ENCODE data around the gene CCNE1. TPM values are rescaled to one million over a fixed set of nuclear protein-coding genes. Genes with fewer than 3 reads are reported as not detected.

CCNE1 gene
- total RNA-seq, 2 donors from 2014 or later = not detected

DNA sequence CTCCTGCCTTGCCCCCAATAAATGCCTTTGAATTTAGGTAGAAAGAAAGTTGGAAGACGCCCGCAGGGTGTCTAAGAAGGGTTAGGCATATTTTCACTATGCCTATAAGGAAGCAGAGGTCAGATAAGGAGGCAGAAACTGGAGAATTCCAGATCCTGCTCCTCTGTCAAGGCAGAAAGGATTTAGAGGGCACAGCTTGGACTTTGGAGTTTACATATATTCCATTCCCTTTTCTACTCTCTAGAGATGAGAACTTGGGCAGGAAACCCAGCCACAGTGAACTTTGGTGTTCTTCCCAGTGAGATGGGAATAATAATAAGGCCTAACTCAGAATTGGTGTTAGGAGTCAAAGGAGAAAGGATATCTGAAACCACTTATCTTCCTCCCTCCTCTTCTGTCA lies 37.4 kb downstream of the CCNE1 start:
- no peaks in the 10 kb centered on the region for H3K27me3 ChIP-seq
- H3K36me3 ChIP-seq (replicated peaks in 1 of 2; ENCODE audit: insufficient read depth in 1 of 2, low read depth in 2 of 2) = no peaks in the 10 kb centered on the region
- WGBS, 2 donors = 63 to 77% methylated on average over 2 of the region's 2 CpGs
- H3K4me1 ChIP-seq = peaks cover 9% of the 10 kb centered on the region
- H3K4me3 ChIP-seq = no peak overlapping the region
- no peak for ATAC-seq
- H3K27ac ChIP-seq = no peak overlapping the region
- H3K9me3 ChIP-seq = no peaks in the 10 kb centered on the region
- no peak for DNase-seq
- TF ChIP-seq, protein P1, sequence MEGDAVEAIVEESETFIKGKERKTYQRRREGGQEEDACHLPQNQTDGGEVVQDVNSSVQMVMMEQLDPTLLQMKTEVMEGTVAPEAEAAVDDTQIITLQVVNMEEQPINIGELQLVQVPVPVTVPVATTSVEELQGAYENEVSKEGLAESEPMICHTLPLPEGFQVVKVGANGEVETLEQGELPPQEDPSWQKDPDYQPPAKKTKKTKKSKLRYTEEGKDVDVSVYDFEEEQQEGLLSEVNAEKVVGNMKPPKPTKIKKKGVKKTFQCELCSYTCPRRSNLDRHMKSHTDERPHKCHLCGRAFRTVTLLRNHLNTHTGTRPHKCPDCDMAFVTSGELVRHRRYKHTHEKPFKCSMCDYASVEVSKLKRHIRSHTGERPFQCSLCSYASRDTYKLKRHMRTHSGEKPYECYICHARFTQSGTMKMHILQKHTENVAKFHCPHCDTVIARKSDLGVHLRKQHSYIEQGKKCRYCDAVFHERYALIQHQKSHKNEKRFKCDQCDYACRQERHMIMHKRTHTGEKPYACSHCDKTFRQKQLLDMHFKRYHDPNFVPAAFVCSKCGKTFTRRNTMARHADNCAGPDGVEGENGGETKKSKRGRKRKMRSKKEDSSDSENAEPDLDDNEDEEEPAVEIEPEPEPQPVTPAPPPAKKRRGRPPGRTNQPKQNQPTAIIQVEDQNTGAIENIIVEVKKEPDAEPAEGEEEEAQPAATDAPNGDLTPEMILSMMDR (IDR thresholded peaks at IDR 0.05) = no peak
- no peak for TF ChIP-seq POLR2A (IDR thresholded peaks at IDR 0.05)
- intact Hi-C loops (cut with DNase I) = no loop called here

DNA sequence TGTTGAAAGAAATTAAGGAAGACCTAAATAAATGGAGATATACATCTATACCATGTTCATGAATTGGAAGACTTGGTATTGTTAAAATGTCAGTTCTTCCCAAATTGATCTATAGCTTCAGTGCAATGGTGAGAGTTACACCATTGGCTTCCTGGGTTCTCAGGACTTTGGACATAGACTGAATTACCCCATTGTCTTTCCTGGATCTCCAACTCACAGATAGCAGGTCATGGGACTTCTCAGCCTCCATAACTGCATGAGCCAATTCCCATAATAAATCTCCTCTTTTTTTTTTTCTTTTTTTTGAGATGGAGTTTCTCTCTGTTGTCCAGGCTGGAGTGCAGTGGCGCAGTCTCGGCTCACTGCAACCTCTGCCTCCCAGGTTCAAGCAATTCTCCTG lies 38.7 kb downstream of the CCNE1 start:
- no peaks in the 10 kb centered on the region for H3K9me3 ChIP-seq
- 69 to 92% methylated on average over 2 of the region's 2 CpGs for WGBS, 2 donors
- H3K4me1 ChIP-seq = peaks cover 6% of the 10 kb centered on the region
- no peak overlapping the region for H3K4me3 ChIP-seq
- no peak for ATAC-seq
- H3K27ac ChIP-seq = no peak overlapping the region
- no peak for DNase-seq
- H3K36me3 ChIP-seq (replicated peaks in 1 of 2; ENCODE audit: insufficient read depth in 1 of 2, low read depth in 2 of 2) = no peaks in the 10 kb centered on the region
- intact Hi-C loops (cut with DNase I) = no loop called here
- TF ChIP-seq, protein P1 (IDR thresholded peaks at IDR 0.05) = no peak
- TF ChIP-seq POLR2A (IDR thresholded peaks at IDR 0.05) = no peak
- H3K27me3 ChIP-seq = no peaks in the 10 kb centered on the region

DNA sequence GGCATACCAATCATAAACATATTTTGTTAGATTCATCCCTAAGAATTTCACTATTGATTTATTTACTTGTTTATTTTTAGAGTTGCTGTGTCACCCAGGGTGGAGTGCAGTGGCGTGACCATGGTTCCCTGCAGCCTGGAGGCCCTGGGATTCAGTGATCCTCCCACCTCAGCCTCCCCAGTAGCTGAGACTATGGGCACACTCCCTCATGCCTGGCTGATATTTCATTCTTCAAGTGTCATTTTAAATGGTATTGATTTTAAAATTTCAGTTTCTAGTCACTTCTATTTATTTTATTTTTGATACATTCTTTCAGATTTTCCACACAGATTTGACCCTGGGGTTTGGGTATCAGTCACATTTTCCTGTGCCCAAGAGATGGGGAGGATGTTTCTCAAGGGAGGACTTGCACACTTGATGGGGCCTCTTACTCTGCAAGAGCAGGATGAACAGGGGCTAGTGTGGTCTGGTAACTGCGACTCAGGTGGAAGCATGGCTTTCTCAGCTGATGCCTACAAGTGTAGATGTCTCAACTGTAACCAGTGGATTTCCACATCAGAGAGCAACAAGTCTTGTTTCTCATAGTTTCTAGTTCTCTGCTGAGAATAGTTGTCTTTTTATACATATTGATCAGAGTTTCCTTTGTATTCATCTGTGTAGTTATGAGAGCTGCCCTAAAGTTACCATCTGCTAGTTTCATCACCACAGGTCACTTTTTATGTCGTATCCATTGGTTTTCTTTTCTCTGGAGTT lies 40.2 kb downstream of the CCNE1 start:
- ATAC-seq = no peak
- Histone ChIP-seq H3K4me3 (no peak overlapping the region), H3K9me3 (no peaks in the 10 kb centered on the region), H3K4me1 (no peaks in the 10 kb centered on the region), H3K27me3 (no peaks in the 10 kb centered on the region), H3K36me3 (replicated peaks in 1 of 2; ENCODE audit: insufficient read depth in 1 of 2, low read depth in 2 of 2) (no peaks in the 10 kb centered on the region), H3K27ac (no peak overlapping the region)
- intact Hi-C loops (cut with DNase I) = no loop called here
- TF ChIP-seq POLR2A (IDR thresholded peaks at IDR 0.05) = no peak
- TF ChIP-seq, protein P1 (IDR thresholded peaks at IDR 0.05) = no peak
- 58 to 72% methylated on average over 3 of the region's 3 CpGs for WGBS, 2 donors
- DNase-seq = no peak

- no peak for ATAC-seq
- Histone ChIP-seq H3K27me3 (no peaks in the 10 kb centered on the region), H3K27ac (no peak overlapping the region), H3K4me3 (no peak overlapping the region), H3K36me3 (replicated peaks in 1 of 2; ENCODE audit: insufficient read depth in 1 of 2, low read depth in 2 of 2) (no peaks in the 10 kb centered on the region), H3K4me1 (peaks cover 3% of the 10 kb centered on the region), H3K9me3 (no peaks in the 10 kb centered on the region)
- TF ChIP-seq, protein P1 (IDR thresholded peaks at IDR 0.05) = no peak
- TF ChIP-seq POLR2A (IDR thresholded peaks at IDR 0.05) = no peak
- intact Hi-C loops (cut with DNase I) = no loop called here
- DNase-seq = no peak
- 51 to 55% methylated on average over 6 of the region's 6 CpGs for WGBS, 2 donors
Observed at GRCh38 chr19:29854033-29854432, 42.2 kb downstream of the CCNE1 start.

GRCh38 chr19:29855087-29855486 lies 43.3 kb downstream of the CCNE1 start:
- TF ChIP-seq, protein P1 (IDR thresholded peaks at IDR 0.05) = no peak
- no peak for TF ChIP-seq POLR2A (IDR thresholded peaks at IDR 0.05)
- DNase-seq (no peak), ATAC-seq (no peak)
- no peaks in the 10 kb centered on the region for H3K9me3 ChIP-seq
- no peak overlapping the region for H3K4me3 ChIP-seq
- no peaks in the 10 kb centered on the region for H3K36me3 ChIP-seq (replicated peaks in 1 of 2; ENCODE audit: insufficient read depth in 1 of 2, low read depth in 2 of 2)
- H3K27me3 ChIP-seq = no peaks in the 10 kb centered on the region
- H3K27ac ChIP-seq = no peak overlapping the region
- peaks cover 3% of the 10 kb centered on the region for H3K4me1 ChIP-seq
- intact Hi-C loops (cut with DNase I) = no loop called here
- WGBS, 2 donors = 74 to 75% methylated on average over 4 of the region's 4 CpGs
